Endothelial cell of umbilical vein (primary cell): ENCODE results near the gene PRKAR1B. TPM values are rescaled to one million over a fixed set of nuclear protein-coding genes. Genes with fewer than 3 reads are reported as not detected.

ENCODE experiments used
- BruUV-seq: library from RNA; stranded (reverse); fragments of 400-500 nt; replicated peaks from 2 replicates; lab custom pipeline; 2021; lab: Mats Ljungman, UMichigan
- CTCF ChIA-PET: fragments of 300-600, 350-600 bp; sonication (Branson Sonifier 250); formaldehyde crosslinking; loops from one replicate; lab custom pipeline; 2021; ENCODE audit warnings: antibody characterized with exemption, inconsistent platforms; lab: Charles Lee
- POLR2A ChIA-PET: fragments of 300-600, 350-600 bp; sonication (Branson Sonifier 250); formaldehyde crosslinking; loops from one replicate; lab custom pipeline; 2021; ENCODE audit warnings: antibody characterized with exemption, inconsistent platforms; lab: Charles Lee
- DNase-seq: peaks from one replicate; pipeline ENCODE4 v3.0.0-alpha.2; 2011; ENCODE audit warnings: low read depth, low spot score
- FAIRE-seq: peaks from 2 replicates; lab custom pipeline; 2011; peaks lifted over from hg19 to GRCh38; lab: Jason Lieb, UNC
- H2AFZ ChIP-seq: 2 replicates; pipeline ENCODE4 v1.6.0; 2012; ENCODE audit warnings: low read depth, low read length, control low read depth, inconsistent platforms
- H3K27ac ChIP-seq: 2 replicates; pipeline ENCODE4 v1.5.1; 2011; ENCODE audit warnings: low read depth, mild to moderate bottlenecking, control low read depth, low read length, moderate library complexity; ENCODE audit not compliant: insufficient read depth
- H3K27me3 ChIP-seq, 2 experiments: 2 replicates each; pipeline versions ENCODE4 v1.6.0 to v1.6.1; 2011; ENCODE audit warnings: low read length in 2 of 2, mixed read lengths in 1 of 2; ENCODE audit not compliant: control insufficient read depth in 2 of 2, insufficient read depth in 2 of 2
- H3K36me3 ChIP-seq, 2 experiments: 2 replicates in 1 of 2; 3 replicates in 1 of 2; pipeline ENCODE4 v1.5.1; 2011; ENCODE audit warnings: low read length in 2 of 2, mild to moderate bottlenecking in 1 of 2, moderate library complexity in 1 of 2; ENCODE audit not compliant: control insufficient read depth in 2 of 2, insufficient read depth in 2 of 2; ENCODE audit errors: extremely low read depth in 1 of 2
- H3K4me1 ChIP-seq: 3 replicates; pipeline ENCODE4 v1.5.1; 2011; ENCODE audit warnings: mild to moderate bottlenecking, low read length; ENCODE audit not compliant: control insufficient read depth, insufficient read depth; ENCODE audit errors: extremely low read depth
- H3K4me2 ChIP-seq: 2 replicates; pipeline ENCODE4 v1.6.1; 2011; ENCODE audit warnings: low read length, control low read depth, mixed read lengths; ENCODE audit not compliant: insufficient read depth
- H3K4me3 ChIP-seq, 3 experiments: fragments of 200-600 bp in 1 of 3; sonication (generic), shearing (Covaris generic) in 1 of 3; replicated peaks in 1 of 3; 2 replicates each; pipeline ENCODE4 v1.5.1; 2011 to 2016; ENCODE audit warnings: control low read depth in 3 of 3, low read length in 3 of 3, mild to moderate bottlenecking in 2 of 3, inconsistent platforms in 1 of 3, low read depth in 1 of 3, moderate library complexity in 1 of 3; ENCODE audit not compliant: insufficient read depth in 1 of 3
- H3K79me2 ChIP-seq: 2 replicates; pipeline ENCODE4 v1.6.0; 2012; ENCODE audit warnings: low read length, inconsistent platforms; ENCODE audit not compliant: control insufficient read depth, insufficient read depth
- H3K9ac ChIP-seq: replicated peaks from 2 replicates; pipeline ENCODE3; 2011; ENCODE audit warnings: low read length, control low read depth; ENCODE audit not compliant: insufficient read depth; ENCODE audit errors: extremely low read depth
- H3K9me1 ChIP-seq: replicated peaks from 3 replicates; pipeline ENCODE4 v1.6.0; 2011; ENCODE audit warnings: mild to moderate bottlenecking, low read length; ENCODE audit not compliant: control insufficient read depth, insufficient read depth; ENCODE audit errors: extremely low read depth
- H3K9me3 ChIP-seq: replicated peaks from 2 replicates; pipeline ENCODE4 v1.5.1; 2012; ENCODE audit warnings: low read length, inconsistent platforms; ENCODE audit not compliant: control insufficient read depth, insufficient read depth
- H4K20me1 ChIP-seq: replicated peaks from 2 replicates; pipeline ENCODE3; 2011; ENCODE audit warnings: mild to moderate bottlenecking, low read length; ENCODE audit not compliant: control insufficient read depth, insufficient read depth; ENCODE audit errors: extremely low read depth
- EZH2 ChIP-seq: IDR thresholded peaks from 2 replicates; pipeline ENCODE4 v1.6.1; 2012; ENCODE audit warnings: borderline replicate concordance, low read depth, mild to moderate bottlenecking, moderate library complexity, low read length, inconsistent platforms; ENCODE audit not compliant: severe bottlenecking
- FOS ChIP-seq: IDR thresholded peaks from 2 replicates; pipeline ENCODE4 v1.6.1; 2011; ENCODE audit warnings: mild to moderate bottlenecking, low read length, moderate library complexity, borderline replicate concordance; ENCODE audit not compliant: insufficient read depth
- GATA2 ChIP-seq: IDR thresholded peaks from 2 replicates; pipeline ENCODE4 v1.7.0; 2011; ENCODE audit warnings: low read depth, mild to moderate bottlenecking, moderate library complexity, mixed read lengths, low read length; ENCODE audit not compliant: insufficient read length, insufficient read depth
- JUN ChIP-seq: IDR thresholded peaks from 2 replicates; pipeline ENCODE4 v1.6.1; 2011; ENCODE audit warnings: borderline replicate concordance, low read depth; ENCODE audit not compliant: insufficient read length, insufficient read depth
- MYC ChIP-seq: IDR thresholded peaks from one replicate; pipeline ENCODE4 v1.6.1; 2011; ENCODE audit warnings: mild to moderate bottlenecking, low read depth, low read length
- POLR2A ChIP-seq: IDR thresholded peaks from 2 replicates; pipeline ENCODE4 v1.6.1; 2012; ENCODE audit warnings: low read depth, mild to moderate bottlenecking, control low read depth, low read length
- POLR2AphosphoS5 ChIP-seq: IDR thresholded peaks from 2 replicates; pipeline ENCODE4 v1.6.1; 2012; ENCODE audit warnings: low read depth, mild to moderate bottlenecking, control low read depth, low read length, moderate library complexity; ENCODE audit not compliant: insufficient read depth
- dilution Hi-C: fragments of 300-500 bp; cut with MboI; formaldehyde crosslinking; loops from one replicate; pipeline ENCODE4 v1.15.0; 2019; ENCODE audit warnings: low sequenced_read_pairs; ENCODE audit not compliant: extremely low pct_ligation_motif_present
- intact Hi-C: fragments of 100-400 bp; cut with micrococcal nuclease; formaldehyde crosslinking; loops from one replicate; pipeline ENCODE4 v1.10.0; 2022
- polyA plus RNA-seq, 4 experiments: library from polyadenylated mRNA; depleted of rRNA in 3 of 4; stranded (reverse) in 3 of 4; unstranded in 1 of 4; fragments of >200 nt; gene quantifications; 2 replicates each; pipeline versions ENCODE4 v1.2.1 to v1.2.3, GENCODE V29; 2011 to 2012; ENCODE audit warnings: missing spikeins in 1 of 4
- total RNA-seq: library from RNA; stranded (reverse); gene quantifications from 2 replicates; pipeline ENCODE4 v1.2.3, GENCODE V29; 2021
- TF ChIP-seq, protein P1 (sequence below): IDR thresholded peaks from 2 replicates; pipeline ENCODE4 v1.6.1; 2011; ENCODE audit not compliant: insufficient read depth, insufficient read length
- TF ChIP-seq, protein P2 (sequence below), 2 donors: IDR thresholded peaks; 1 replicate in 1 of 2; 2 replicates in 1 of 2; pipeline ENCODE4 v1.5.1; 2011; ENCODE audit warnings: low read length in 2 of 2, mild to moderate bottlenecking in 2 of 2, moderate library complexity in 2 of 2, control low read depth in 1 of 2, inconsistent platforms in 1 of 2, low read depth in 1 of 2; ENCODE audit not compliant: insufficient read depth in 1 of 2; ENCODE audit errors: extremely low read depth in 1 of 2

PRKAR1B gene
- total and polyA plus RNA-seq, 2 donors (not counting 3 experiments of a cell fraction or from before 2014, with no cell fraction given) = 15.4 to 29.2 TPM

DNA sequence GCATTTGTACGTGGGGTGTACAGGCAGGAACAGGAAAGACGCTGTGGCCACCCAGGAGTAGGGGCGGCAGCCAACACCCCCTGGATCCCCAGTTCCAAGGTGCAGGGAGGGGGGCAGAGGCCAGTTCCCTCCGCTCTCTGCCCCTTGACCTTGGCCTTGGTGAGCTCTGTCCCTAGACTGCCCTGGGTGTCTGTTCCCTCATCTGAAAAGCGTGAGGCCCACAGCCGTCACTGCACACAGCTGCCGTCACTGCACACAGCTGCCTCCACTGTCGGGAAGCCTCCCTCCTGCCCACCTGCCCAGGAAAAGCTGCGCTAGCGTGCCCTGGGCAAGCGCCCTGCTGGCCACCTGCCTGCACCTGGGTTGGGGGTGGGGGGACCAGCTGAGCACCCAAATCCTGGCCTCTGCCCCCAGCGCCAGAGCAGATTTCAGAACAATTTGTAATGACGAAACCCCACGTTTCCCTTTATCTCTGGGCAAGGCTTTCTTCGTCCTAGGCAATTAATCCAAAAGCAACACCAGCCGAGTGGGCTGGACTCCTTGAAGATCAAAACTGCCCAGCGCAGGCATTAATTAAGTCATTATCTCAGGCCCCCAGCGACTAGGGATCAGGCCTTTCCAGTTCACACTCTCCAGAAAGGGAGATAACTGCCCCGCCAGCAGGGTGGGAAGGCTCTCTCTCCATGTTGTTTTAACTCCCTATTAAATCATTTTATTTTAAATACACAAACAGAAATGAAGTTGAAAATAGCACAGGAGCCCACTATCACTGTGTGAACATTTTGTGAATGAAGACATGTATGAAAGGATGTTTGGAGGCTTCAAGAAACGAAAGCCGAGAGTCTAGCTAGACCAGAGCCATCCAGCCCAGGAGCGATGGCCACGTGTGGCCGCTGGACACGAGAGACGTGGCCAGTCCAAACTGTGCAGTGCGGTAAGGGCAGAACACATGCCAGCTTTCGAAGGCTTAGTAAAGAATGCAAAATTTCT is 203.4 kb downstream of the PRKAR1B start:
- ChIA-PET CTCF (interaction anchor here (1.8 kb wide), 1 partner anchor 20 kb away, joined by 4 read pairs; no protein-coding TSS in a partner anchor), POLR2A (no interaction called here)
- dilution Hi-C loops = no loop called here
- Histone ChIP-seq H3K36me3 (no peaks in the 10 kb centered on the region), H3K4me2 (no peak overlapping the region), H3K4me1 (peaks cover 11% of the 10 kb centered on the region), H3K27me3 (peaks cover 9 to 11% of the 10 kb centered on the region in 2 experiments), H3K4me3 (no peak overlapping the region), H3K27ac (no peak overlapping the region), H2AFZ (no peak overlapping the region), H4K20me1 (no peaks in the 10 kb centered on the region), H3K9me1 (no peaks in the 10 kb centered on the region), H3K9ac (no peak overlapping the region), H3K9me3 (no peaks in the 10 kb centered on the region), H3K79me2 (peaks cover 2% of the 10 kb centered on the region)
- TF ChIP-seq POLR2A (no peak), MYC (no peak), EZH2 (no peak), FOS (no peak), GATA2 (no peak), POLR2AphosphoS5 (no peak), JUN (no peak)
- TF ChIP-seq, protein P1, sequence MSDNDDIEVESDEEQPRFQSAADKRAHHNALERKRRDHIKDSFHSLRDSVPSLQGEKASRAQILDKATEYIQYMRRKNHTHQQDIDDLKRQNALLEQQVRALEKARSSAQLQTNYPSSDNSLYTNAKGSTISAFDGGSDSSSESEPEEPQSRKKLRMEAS = no peak
- TF ChIP-seq, protein P2, sequence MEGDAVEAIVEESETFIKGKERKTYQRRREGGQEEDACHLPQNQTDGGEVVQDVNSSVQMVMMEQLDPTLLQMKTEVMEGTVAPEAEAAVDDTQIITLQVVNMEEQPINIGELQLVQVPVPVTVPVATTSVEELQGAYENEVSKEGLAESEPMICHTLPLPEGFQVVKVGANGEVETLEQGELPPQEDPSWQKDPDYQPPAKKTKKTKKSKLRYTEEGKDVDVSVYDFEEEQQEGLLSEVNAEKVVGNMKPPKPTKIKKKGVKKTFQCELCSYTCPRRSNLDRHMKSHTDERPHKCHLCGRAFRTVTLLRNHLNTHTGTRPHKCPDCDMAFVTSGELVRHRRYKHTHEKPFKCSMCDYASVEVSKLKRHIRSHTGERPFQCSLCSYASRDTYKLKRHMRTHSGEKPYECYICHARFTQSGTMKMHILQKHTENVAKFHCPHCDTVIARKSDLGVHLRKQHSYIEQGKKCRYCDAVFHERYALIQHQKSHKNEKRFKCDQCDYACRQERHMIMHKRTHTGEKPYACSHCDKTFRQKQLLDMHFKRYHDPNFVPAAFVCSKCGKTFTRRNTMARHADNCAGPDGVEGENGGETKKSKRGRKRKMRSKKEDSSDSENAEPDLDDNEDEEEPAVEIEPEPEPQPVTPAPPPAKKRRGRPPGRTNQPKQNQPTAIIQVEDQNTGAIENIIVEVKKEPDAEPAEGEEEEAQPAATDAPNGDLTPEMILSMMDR (IDR thresholded peaks at IDR 0.05; ENCODE audit: extremely low read depth in 1 of 2, insufficient read depth in 1 of 2, low read depth in 1 of 2, low read length in 2 of 2) = no peak
- no TSS peak for BruUV-seq
- DNase-seq = no peak
- intact Hi-C loops = no loop called here
- FAIRE-seq = no peak
